Measurements from ENCODE around the gene IYD.

Gene IYD

GRCh38 chr6:150334790-150335783 lies 33.7 kb upstream of the IYD start:
- POLR2A ChIA-PET: no interaction called here
- CTCF ChIA-PET: interaction anchor here (0.6 to 1.2 kb wide), 5 partner anchors 18 to 264 kb away, joined by 3 to 7 read pairs (median 4); no protein-coding TSS in a partner anchor
- DNase-seq (ENCODE audit: extremely low spot score): peak; percentile 64
- TF ChIP-seq FOXK2 (IDR thresholded peaks at IDR 0.05) (no peak), SP1 (IDR thresholded peaks at IDR 0.05) (no peak), PKNOX1 (IDR thresholded peaks at IDR 0.05) (no peak), ARNT (IDR thresholded peaks at IDR 0.05) (no peak), HDGF (IDR thresholded peaks at IDR 0.05; ENCODE audit: borderline replicate concordance) (no peak), LEF1 (IDR thresholded peaks at IDR 0.05; ENCODE audit: borderline replicate concordance) (no peak), SUZ12 (IDR thresholded peaks at IDR 0.05) (no peak), BHLHE40 (IDR thresholded peaks at IDR 0.05; ENCODE audit: borderline replicate concordance) (no peak), ELF4 (IDR thresholded peaks at IDR 0.05) (no peak), NFRKB (IDR thresholded peaks at IDR 0.05) (no peak), FOXA1 (IDR thresholded peaks at IDR 0.05) (no peak), L3MBTL2 (conservative IDR thresholded peaks at IDR 0.05) (no peak), CTBP1 (IDR thresholded peaks at IDR 0.05; ENCODE audit: borderline replicate concordance) (no peak), TARDBP (IDR thresholded peaks at IDR 0.05) (no peak), FOXM1 (IDR thresholded peaks at IDR 0.05; ENCODE audit: borderline replicate concordance) (no peak), ZNF384 (IDR thresholded peaks at IDR 0.05) (no peak)

GRCh38 chr6:150336299-150336698 lies 32.5 kb upstream of the IYD start:
- POLR2A ChIA-PET: interaction anchor here (1.5 kb wide), 1 partner anchor 193 kb away, joined by 4 read pairs; no protein-coding TSS in a partner anchor
- DNase-seq (ENCODE audit: extremely low spot score): no peak
- TF ChIP-seq PKNOX1 (IDR thresholded peaks at IDR 0.05): peak; percentile 39; the same call in 1 of the 2 replicates
- TF ChIP-seq CTBP1 (IDR thresholded peaks at IDR 0.05; ENCODE audit: borderline replicate concordance): no peak
- CTCF ChIA-PET: interaction anchor here (0.7 to 1.9 kb wide), 6 partner anchors 93 to 479 kb away, joined by 3 to 8 read pairs (median 4); no protein-coding TSS in a partner anchor

- TF ChIP-seq HDGF (IDR thresholded peaks at IDR 0.05; ENCODE audit: borderline replicate concordance) (no peak), ARNT (IDR thresholded peaks at IDR 0.05) (no peak), SP1 (IDR thresholded peaks at IDR 0.05) (no peak), FOXA1 (IDR thresholded peaks at IDR 0.05) (no peak), PKNOX1 (IDR thresholded peaks at IDR 0.05) (no peak), LEF1 (IDR thresholded peaks at IDR 0.05; ENCODE audit: borderline replicate concordance) (no peak), L3MBTL2 (conservative IDR thresholded peaks at IDR 0.05) (no peak), FOXM1 (IDR thresholded peaks at IDR 0.05; ENCODE audit: borderline replicate concordance) (no peak), BHLHE40 (IDR thresholded peaks at IDR 0.05; ENCODE audit: borderline replicate concordance) (no peak), NFRKB (IDR thresholded peaks at IDR 0.05) (no peak), TARDBP (IDR thresholded peaks at IDR 0.05) (no peak), SUZ12 (IDR thresholded peaks at IDR 0.05) (no peak), FOXK2 (IDR thresholded peaks at IDR 0.05) (no peak), ELF4 (IDR thresholded peaks at IDR 0.05) (no peak)
- CTCF ChIA-PET: interaction anchor here (0.6 to 1.9 kb wide), 7 partner anchors 94 to 479 kb away, joined by 3 to 8 read pairs (median 3); no protein-coding TSS in a partner anchor
- DNase-seq (ENCODE audit: extremely low spot score): no peak
- POLR2A ChIA-PET: interaction anchor here (1.5 kb wide), 1 partner anchor 193 kb away, joined by 4 read pairs; no protein-coding TSS in a partner anchor
Observed at GRCh38 chr6:150336708-150337107, 32.1 kb upstream of the IYD start.

- POLR2A ChIA-PET: no interaction called here
- no peak for DNase-seq (ENCODE audit: extremely low spot score)
- no peak for TF ChIP-seq LEF1 (IDR thresholded peaks at IDR 0.05; ENCODE audit: borderline replicate concordance)
- TF ChIP-seq ARNT (IDR thresholded peaks at IDR 0.05): no peak
- TF ChIP-seq CTBP1 (IDR thresholded peaks at IDR 0.05; ENCODE audit: borderline replicate concordance): no peak
- TF ChIP-seq BHLHE40 (IDR thresholded peaks at IDR 0.05; ENCODE audit: borderline replicate concordance): no peak
- TF ChIP-seq FOXK2 (IDR thresholded peaks at IDR 0.05): no peak
- TF ChIP-seq ELF4 (IDR thresholded peaks at IDR 0.05): no peak
- no peak for TF ChIP-seq TARDBP (IDR thresholded peaks at IDR 0.05)
- no peak for TF ChIP-seq SP1 (IDR thresholded peaks at IDR 0.05)
- no peak for TF ChIP-seq SUZ12 (IDR thresholded peaks at IDR 0.05)
- TF ChIP-seq PKNOX1 (IDR thresholded peaks at IDR 0.05): no peak
- CTCF ChIA-PET: interaction anchor here (0.6 kb wide), 1 partner anchor 64 kb away, joined by 3 read pairs; no protein-coding TSS in a partner anchor
Observed at GRCh38 chr6:150342126-150342525, 26.7 kb upstream of the IYD start.

- POLR2A ChIA-PET: no interaction called here
- DNase-seq (ENCODE audit: extremely low spot score): no peak
- TF ChIP-seq SUZ12 (IDR thresholded peaks at IDR 0.05): no peak
- no peak for TF ChIP-seq LEF1 (IDR thresholded peaks at IDR 0.05; ENCODE audit: borderline replicate concordance)
- TF ChIP-seq BHLHE40 (IDR thresholded peaks at IDR 0.05; ENCODE audit: borderline replicate concordance): no peak
- no peak for TF ChIP-seq HDGF (IDR thresholded peaks at IDR 0.05; ENCODE audit: borderline replicate concordance)
- TF ChIP-seq L3MBTL2 (conservative IDR thresholded peaks at IDR 0.05): no peak
- no peak for TF ChIP-seq TARDBP (IDR thresholded peaks at IDR 0.05)
- TF ChIP-seq FOXA1 (IDR thresholded peaks at IDR 0.05): no peak
- TF ChIP-seq PKNOX1 (IDR thresholded peaks at IDR 0.05): no peak
- no peak for TF ChIP-seq FOXK2 (IDR thresholded peaks at IDR 0.05)
- TF ChIP-seq SP1 (IDR thresholded peaks at IDR 0.05): no peak
- CTCF ChIA-PET: no interaction called here
Observed at GRCh38 chr6:150343434-150343833, 25.4 kb upstream of the IYD start.

Data from HEK293T (cell line).